WTC11 (cell line): ENCODE measurements around the gene PGAP6.

Experiments
- ATF3 ChIP-seq: sonication (generic); formaldehyde crosslinking; conservative IDR thresholded peaks from 2 replicates; pipeline ENCODE4 v1.8.1; 2022; ENCODE audit warnings: mild to moderate bottlenecking, missing genetic modification reagents
- CREM ChIP-seq: sonication (generic); formaldehyde crosslinking; IDR thresholded peaks from 2 replicates; pipeline ENCODE4 v1.8.1; 2022; ENCODE audit warnings: mild to moderate bottlenecking, missing genetic modification reagents, moderate library complexity
- CTCF ChIP-seq: fragments of 200-600 bp; IDR thresholded peaks from 2 replicates; pipeline ENCODE4 v1.8.0; 2022; ENCODE audit warnings: antibody characterized with exemption
- ETV6 ChIP-seq: sonication (generic); formaldehyde crosslinking; IDR thresholded peaks from 2 replicates; pipeline ENCODE4 v1.8.1; 2022; ENCODE audit warnings: mild to moderate bottlenecking, missing genetic modification reagents
- GRHL2 ChIP-seq: fragments of 250-450 bp; sonication (Bioruptor Pico); IDR thresholded peaks from 2 replicates; pipeline ENCODE4 v1.8.0; 2022; ENCODE audit warnings: mild to moderate bottlenecking, moderate library complexity; ENCODE audit not compliant: insufficient replicate concordance, severe bottlenecking
- IRF1 ChIP-seq: sonication (generic); formaldehyde crosslinking; IDR thresholded peaks from 2 replicates; pipeline ENCODE4 v1.8.0; 2023; ENCODE audit warnings: missing genetic modification reagents
- JAZF1 ChIP-seq: fragments of 250-450 bp; sonication (Bioruptor Pico); IDR thresholded peaks from 2 replicates; pipeline ENCODE4 v1.9.0; 2021; ENCODE audit warnings: moderate library complexity, mild to moderate bottlenecking, inconsistent platforms
- NR2C2 ChIP-seq: sonication (generic); formaldehyde crosslinking; IDR thresholded peaks from 2 replicates; pipeline ENCODE4 v1.8.0; 2022; ENCODE audit warnings: mild to moderate bottlenecking, missing genetic modification reagents
- SMAD3 ChIP-seq: sonication (generic); formaldehyde crosslinking; IDR thresholded peaks from 2 replicates; pipeline ENCODE4 v1.8.0; 2022; ENCODE audit warnings: missing genetic modification reagents, mild to moderate bottlenecking, borderline replicate concordance
- ZNF263 ChIP-seq: sonication (generic); formaldehyde crosslinking; IDR thresholded peaks from 2 replicates; pipeline ENCODE4 v1.8.1; 2022; ENCODE audit warnings: low read depth, mild to moderate bottlenecking, moderate library complexity, missing genetic modification reagents
- TF ChIP-seq, protein P1 (sequence below): sonication (generic); formaldehyde crosslinking; IDR thresholded peaks from 2 replicates; pipeline ENCODE4 v1.8.1; 2022; ENCODE audit warnings: low read depth, missing genetic modification reagents, borderline replicate concordance
- TF ChIP-seq, protein P2 (sequence below): sonication (generic); formaldehyde crosslinking; IDR thresholded peaks from 2 replicates; pipeline ENCODE4 v1.8.0; 2022; ENCODE audit warnings: mild to moderate bottlenecking, missing genetic modification reagents
- TF ChIP-seq, protein P3 (sequence below): sonication (generic); formaldehyde crosslinking; IDR thresholded peaks from 2 replicates; pipeline ENCODE4 v1.8.0; 2023; ENCODE audit warnings: mild to moderate bottlenecking, missing genetic modification reagents

GRCh38 chr16:370979-371514, 10.7 kb downstream of the PGAP6 start:
- no peak for TF ChIP-seq CTCF
- TF ChIP-seq NR2C2 (CRISPR knock-in tag) = no peak
- no peak for TF ChIP-seq SMAD3
- TF ChIP-seq GRHL2 (CRISPR knock-in tag) = no peak
- TF ChIP-seq ETV6 (CRISPR knock-in tag) = no peak
- TF ChIP-seq JAZF1 (CRISPR knock-in tag) = no peak
- no peak for TF ChIP-seq ZNF263
- TF ChIP-seq, protein P1, sequence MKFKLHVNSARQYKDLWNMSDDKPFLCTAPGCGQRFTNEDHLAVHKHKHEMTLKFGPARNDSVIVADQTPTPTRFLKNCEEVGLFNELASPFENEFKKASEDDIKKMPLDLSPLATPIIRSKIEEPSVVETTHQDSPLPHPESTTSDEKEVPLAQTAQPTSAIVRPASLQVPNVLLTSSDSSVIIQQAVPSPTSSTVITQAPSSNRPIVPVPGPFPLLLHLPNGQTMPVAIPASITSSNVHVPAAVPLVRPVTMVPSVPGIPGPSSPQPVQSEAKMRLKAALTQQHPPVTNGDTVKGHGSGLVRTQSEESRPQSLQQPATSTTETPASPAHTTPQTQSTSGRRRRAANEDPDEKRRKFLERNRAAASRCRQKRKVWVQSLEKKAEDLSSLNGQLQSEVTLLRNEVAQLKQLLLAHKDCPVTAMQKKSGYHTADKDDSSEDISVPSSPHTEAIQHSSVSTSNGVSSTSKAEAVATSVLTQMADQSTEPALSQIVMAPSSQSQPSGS (CRISPR knock-in tag) = no peak
- no peak for TF ChIP-seq CREM (CRISPR knock-in tag)
- no peak for TF ChIP-seq IRF1 (CRISPR knock-in tag)
- TF ChIP-seq ATF3 = no peak
- TF ChIP-seq, protein P2, sequence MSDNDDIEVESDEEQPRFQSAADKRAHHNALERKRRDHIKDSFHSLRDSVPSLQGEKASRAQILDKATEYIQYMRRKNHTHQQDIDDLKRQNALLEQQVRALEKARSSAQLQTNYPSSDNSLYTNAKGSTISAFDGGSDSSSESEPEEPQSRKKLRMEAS (CRISPR knock-in tag) = no peak
- TF ChIP-seq, protein P3, sequence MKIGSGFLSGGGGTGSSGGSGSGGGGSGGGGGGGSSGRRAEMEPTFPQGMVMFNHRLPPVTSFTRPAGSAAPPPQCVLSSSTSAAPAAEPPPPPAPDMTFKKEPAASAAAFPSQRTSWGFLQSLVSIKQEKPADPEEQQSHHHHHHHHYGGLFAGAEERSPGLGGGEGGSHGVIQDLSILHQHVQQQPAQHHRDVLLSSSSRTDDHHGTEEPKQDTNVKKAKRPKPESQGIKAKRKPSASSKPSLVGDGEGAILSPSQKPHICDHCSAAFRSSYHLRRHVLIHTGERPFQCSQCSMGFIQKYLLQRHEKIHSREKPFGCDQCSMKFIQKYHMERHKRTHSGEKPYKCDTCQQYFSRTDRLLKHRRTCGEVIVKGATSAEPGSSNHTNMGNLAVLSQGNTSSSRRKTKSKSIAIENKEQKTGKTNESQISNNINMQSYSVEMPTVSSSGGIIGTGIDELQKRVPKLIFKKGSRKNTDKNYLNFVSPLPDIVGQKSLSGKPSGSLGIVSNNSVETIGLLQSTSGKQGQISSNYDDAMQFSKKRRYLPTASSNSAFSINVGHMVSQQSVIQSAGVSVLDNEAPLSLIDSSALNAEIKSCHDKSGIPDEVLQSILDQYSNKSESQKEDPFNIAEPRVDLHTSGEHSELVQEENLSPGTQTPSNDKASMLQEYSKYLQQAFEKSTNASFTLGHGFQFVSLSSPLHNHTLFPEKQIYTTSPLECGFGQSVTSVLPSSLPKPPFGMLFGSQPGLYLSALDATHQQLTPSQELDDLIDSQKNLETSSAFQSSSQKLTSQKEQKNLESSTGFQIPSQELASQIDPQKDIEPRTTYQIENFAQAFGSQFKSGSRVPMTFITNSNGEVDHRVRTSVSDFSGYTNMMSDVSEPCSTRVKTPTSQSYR (CRISPR knock-in tag) = no peak
